ENCODE measurements around the gene SATB2.
A peak's percentile ranks its signal among the peaks of the same experiment; 100 is the strongest.

Gene SATB2

DNA sequence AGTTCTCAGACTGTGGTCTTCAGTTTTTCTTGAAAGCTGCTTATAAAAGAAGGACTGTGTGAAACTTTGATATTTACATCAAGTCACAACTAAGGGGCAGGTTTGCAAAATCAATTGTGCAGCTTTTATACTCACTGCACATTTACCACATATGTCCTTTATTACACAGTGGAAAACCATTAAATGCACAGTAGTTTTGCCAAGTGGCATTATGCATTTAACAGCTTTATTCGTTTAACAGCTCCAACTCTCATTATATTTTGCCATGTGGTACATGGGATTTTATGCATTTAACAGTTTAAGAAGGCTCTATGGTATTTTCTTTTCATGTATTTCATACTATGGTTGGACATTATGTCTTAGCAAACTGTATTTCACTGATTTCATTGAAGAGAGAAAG, 135.6 kb downstream of the SATB2 start (continued):
- no peak for TF ChIP-seq ZNF843 (tag by site-specific recombination; IDR thresholded peaks at IDR 0.05)

- Histone ChIP-seq H3K4me3 (ENCODE audit: low read depth, low read length) (no peak overlapping the region), H3K9me3 (ENCODE audit: control insufficient read depth, insufficient read depth, low read depth, low read length) (no peaks in the 10 kb centered on the region), H3K4me1 (ENCODE audit: control insufficient read depth, insufficient read depth, low read length) (no peaks in the 10 kb centered on the region), H3K36me3 (ENCODE audit: control insufficient read depth in 2 of 2, insufficient read depth in 1 of 2, low read length in 2 of 2) (peaks cover 8 to 70% of the 10 kb centered on the region in 2 experiments), H3K27ac (ENCODE audit: extremely low read depth, low read depth, low read length) (no peak overlapping the region)
- POLR2A ChIA-PET: no interaction called here
- TF ChIP-seq ZNF792 (tag by site-specific recombination; IDR thresholded peaks at IDR 0.05): no peak
- TF ChIP-seq, protein P1, sequence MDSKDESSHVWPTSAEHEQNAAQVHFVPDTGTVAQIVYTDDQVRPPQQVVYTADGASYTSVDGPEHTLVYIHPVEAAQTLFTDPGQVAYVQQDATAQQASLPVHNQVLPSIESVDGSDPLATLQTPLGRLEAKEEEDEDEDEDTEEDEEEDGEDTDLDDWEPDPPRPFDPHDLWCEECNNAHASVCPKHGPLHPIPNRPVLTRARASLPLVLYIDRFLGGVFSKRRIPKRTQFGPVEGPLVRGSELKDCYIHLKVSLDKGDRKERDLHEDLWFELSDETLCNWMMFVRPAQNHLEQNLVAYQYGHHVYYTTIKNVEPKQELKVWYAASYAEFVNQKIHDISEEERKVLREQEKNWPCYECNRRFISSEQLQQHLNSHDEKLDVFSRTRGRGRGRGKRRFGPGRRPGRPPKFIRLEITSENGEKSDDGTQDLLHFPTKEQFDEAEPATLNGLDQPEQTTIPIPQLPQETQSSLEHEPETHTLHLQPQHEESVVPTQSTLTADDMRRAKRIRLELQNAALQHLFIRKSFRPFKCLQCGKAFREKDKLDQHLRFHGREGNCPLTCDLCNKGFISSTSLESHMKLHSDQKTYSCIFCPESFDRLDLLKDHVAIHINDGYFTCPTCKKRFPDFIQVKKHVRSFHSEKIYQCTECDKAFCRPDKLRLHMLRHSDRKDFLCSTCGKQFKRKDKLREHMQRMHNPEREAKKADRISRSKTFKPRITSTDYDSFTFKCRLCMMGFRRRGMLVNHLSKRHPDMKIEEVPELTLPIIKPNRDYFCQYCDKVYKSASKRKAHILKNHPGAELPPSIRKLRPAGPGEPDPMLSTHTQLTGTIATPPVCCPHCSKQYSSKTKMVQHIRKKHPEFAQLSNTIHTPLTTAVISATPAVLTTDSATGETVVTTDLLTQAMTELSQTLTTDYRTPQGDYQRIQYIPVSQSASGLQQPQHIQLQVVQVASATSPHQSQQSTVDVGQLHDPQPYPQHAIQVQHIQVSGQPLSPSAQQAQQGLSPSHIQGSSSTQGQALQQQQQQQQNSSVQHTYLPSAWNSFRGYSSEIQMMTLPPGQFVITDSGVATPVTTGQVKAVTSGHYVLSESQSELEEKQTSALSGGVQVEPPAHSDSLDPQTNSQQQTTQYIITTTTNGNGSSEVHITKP (tag by site-specific recombination; IDR thresholded peaks at IDR 0.05): 0 out of 2 replicates have a peak, but pooled peaks have one; percentile 13
- CTCF ChIA-PET: no interaction called here
These were observed 140.1 kb downstream of the SATB2 start for GRCh38 chr2:199317646-199318045.

- TF ChIP-seq ZNF747 (tag by site-specific recombination; IDR thresholded peaks at IDR 0.05): no peak
- no peak for TF ChIP-seq ZNF324 (tag by site-specific recombination; IDR thresholded peaks at IDR 0.05)
- TF ChIP-seq ZBTB8A (tag by site-specific recombination; IDR thresholded peaks at IDR 0.05): no peak
- TF ChIP-seq, protein P2, sequence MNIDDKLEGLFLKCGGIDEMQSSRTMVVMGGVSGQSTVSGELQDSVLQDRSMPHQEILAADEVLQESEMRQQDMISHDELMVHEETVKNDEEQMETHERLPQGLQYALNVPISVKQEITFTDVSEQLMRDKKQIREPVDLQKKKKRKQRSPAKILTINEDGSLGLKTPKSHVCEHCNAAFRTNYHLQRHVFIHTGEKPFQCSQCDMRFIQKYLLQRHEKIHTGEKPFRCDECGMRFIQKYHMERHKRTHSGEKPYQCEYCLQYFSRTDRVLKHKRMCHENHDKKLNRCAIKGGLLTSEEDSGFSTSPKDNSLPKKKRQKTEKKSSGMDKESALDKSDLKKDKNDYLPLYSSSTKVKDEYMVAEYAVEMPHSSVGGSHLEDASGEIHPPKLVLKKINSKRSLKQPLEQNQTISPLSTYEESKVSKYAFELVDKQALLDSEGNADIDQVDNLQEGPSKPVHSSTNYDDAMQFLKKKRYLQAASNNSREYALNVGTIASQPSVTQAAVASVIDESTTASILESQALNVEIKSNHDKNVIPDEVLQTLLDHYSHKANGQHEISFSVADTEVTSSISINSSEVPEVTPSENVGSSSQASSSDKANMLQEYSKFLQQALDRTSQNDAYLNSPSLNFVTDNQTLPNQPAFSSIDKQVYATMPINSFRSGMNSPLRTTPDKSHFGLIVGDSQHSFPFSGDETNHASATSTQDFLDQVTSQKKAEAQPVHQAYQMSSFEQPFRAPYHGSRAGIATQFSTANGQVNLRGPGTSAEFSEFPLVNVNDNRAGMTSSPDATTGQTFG (tag by site-specific recombination; IDR thresholded peaks at IDR 0.05; ENCODE audit: borderline replicate concordance): no peak
- no peak for TF ChIP-seq RBAK (tag by site-specific recombination; IDR thresholded peaks at IDR 0.05)
- no peak for TF ChIP-seq ZNF510 (tag by site-specific recombination; IDR thresholded peaks at IDR 0.05; ENCODE audit: insufficient replicate concordance)
- no peak for TF ChIP-seq ZNF555 (tag by site-specific recombination; conservative IDR thresholded peaks at IDR 0.05)
- POLR2A ChIA-PET: no interaction called here
- Histone ChIP-seq H3K4me3 (ENCODE audit: low read depth, low read length) (no peak overlapping the region), H3K36me3 (ENCODE audit: control insufficient read depth in 2 of 2, insufficient read depth in 1 of 2, low read length in 2 of 2) (peaks cover 6 to 69% of the 10 kb centered on the region in 2 experiments), H3K9me3 (ENCODE audit: control insufficient read depth, insufficient read depth, low read depth, low read length) (no peaks in the 10 kb centered on the region), H3K27ac (ENCODE audit: extremely low read depth, low read depth, low read length) (no peak overlapping the region), H3K4me1 (ENCODE audit: control insufficient read depth, insufficient read depth, low read length) (no peaks in the 10 kb centered on the region)
- CTCF ChIA-PET: interaction anchor here (0.5 kb wide), 1 partner anchor 1004 kb away, joined by 4 read pairs; no protein-coding TSS in a partner anchor
These were observed 140.9 kb downstream of the SATB2 start for GRCh38 chr2:199316851-199317250.

DNA sequence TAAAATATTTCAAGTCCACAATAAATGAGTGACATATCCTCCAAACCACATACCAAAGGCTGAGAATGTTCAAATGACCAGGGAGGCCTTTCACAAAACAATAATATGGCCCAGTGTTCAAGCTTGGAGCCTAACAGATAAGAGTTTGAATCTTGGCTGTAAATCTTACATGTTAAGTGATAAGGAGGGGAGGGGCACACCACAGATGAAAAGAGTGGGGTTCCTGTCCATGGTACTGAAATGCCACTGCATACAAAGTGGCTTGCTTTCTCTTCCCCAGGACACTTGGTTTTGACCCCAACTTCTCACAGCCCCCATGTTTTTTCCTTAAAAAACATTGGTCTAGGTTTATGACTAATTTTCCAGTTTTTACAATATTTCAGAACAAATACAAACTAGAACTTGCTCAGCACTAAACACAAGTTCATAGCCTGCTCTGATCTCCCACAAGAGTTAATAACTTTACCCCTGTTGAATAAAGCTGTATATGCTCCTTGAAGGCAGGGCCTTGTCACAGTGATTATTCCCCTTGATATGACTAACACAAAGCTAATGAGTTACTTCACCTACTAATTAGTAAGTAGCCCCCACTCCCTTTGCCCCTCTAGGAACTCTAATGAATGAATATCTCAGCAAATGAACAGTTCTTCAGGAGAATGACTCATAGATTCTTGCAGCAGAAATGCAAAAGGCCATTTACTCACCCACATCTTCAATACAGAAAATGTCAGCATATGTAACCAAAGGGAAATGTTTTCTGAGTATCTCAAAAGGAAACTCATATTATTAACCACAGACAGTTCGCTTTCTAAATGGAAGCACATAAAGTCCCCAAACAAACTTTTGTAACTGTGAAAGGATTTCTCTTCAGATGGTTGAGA, 142.2 kb downstream of the SATB2 start:
- Histone ChIP-seq H3K36me3 (ENCODE audit: control insufficient read depth in 2 of 2, insufficient read depth in 1 of 2, low read length in 2 of 2) (peaks cover 6 to 71% of the 10 kb centered on the region in 2 experiments; a peak in 2 of 3 replicates), H3K4me3 (ENCODE audit: low read depth, low read length) (no peak overlapping the region), H3K4me1 (ENCODE audit: control insufficient read depth, insufficient read depth, low read length) (no peaks in the 10 kb centered on the region), H3K27ac (ENCODE audit: extremely low read depth, low read depth, low read length) (no peak overlapping the region), H3K9me3 (ENCODE audit: control insufficient read depth, insufficient read depth, low read depth, low read length) (no peaks in the 10 kb centered on the region)
- TF ChIP-seq BCL6B (tag by site-specific recombination; IDR thresholded peaks at IDR 0.05) (no peak), TCF7L2 (IDR thresholded peaks at IDR 0.05; ENCODE audit: borderline replicate concordance, low read depth, low read length) (0 out of 2 replicates have a peak, but pooled peaks have one; percentile 23), REST (tag by site-specific recombination; IDR thresholded peaks at IDR 0.05) (peak; percentile 93)
- TF ChIP-seq, protein P3, sequence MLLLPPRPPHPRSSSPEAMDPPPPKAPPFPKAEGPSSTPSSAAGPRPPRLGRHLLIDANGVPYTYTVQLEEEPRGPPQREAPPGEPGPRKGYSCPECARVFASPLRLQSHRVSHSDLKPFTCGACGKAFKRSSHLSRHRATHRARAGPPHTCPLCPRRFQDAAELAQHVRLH (tag by site-specific recombination; IDR thresholded peaks at IDR 0.05): no peak
- ChIA-PET POLR2A (no interaction called here), CTCF (interaction anchor here (0.9 kb wide), 1 partner anchor 352 kb away, joined by 3 read pairs; no protein-coding TSS in a partner anchor)

All from HEK293 (cell line).